K562 (cell line): Measurements from ENCODE around the gene PPP1R14B. TPM values are rescaled to one million over a fixed set of nuclear protein-coding genes. Genes with fewer than 3 reads are reported as not detected.

Experiments used
- ATAC-seq: fragments of 200-7000 bp; cut with Tn5 transposase; 3 replicates; pipeline ENCODE4 v1.9.1; 2020; ENCODE audit warnings: moderate library complexity
- BruUV-seq: library from RNA; stranded (reverse); fragments of 400-500 nt; replicated peaks from 2 replicates; lab custom pipeline; 2021; lab: Mats Ljungman, UMichigan
- CTCF ChIA-PET: fragments of 300-600 bp; formaldehyde crosslinking; extraction: SDS; loops from one replicate; lab custom pipeline; 2021; ENCODE audit warnings: low intra/inter-chr PET ratio; lab: Yijun Ruan, JAX
- POLR2A ChIA-PET: fragments of 300-600, 350-650 bp; sonication (Branson Sonifier 250); formaldehyde crosslinking; extraction: SDS; loops from one replicate; lab custom pipeline; 2021; ENCODE audit warnings: antibody characterized with exemption, inconsistent platforms; lab: Yijun Ruan, JAX
- DNase-seq, 4 experiments: peaks; one replicate each; pipeline versions ENCODE4 v3.0.0 to v3.0.0-alpha.2; 2011 to 2018; ENCODE audit warnings: low spot score in 3 of 4, mixed read lengths in 3 of 4; ENCODE audit errors: extremely low read depth in 1 of 4
- FAIRE-seq: peaks from 2 replicates; lab custom pipeline; 2011; peaks lifted over from hg19 to GRCh38; lab: Jason Lieb, UNC
- H2AFZ ChIP-seq: 2 replicates; pipeline ENCODE4 v1.6.0; 2011; ENCODE audit warnings: low read depth, low read length, control low read depth, inconsistent platforms
- H3K27ac ChIP-seq: fragments of 200-600 bp; 3 replicates; pipeline ENCODE4 v1.8.0; 2011; ENCODE audit warnings: low read depth, mild to moderate bottlenecking, control low read depth, inconsistent platforms, low read length, moderate library complexity, mixed read lengths; ENCODE audit errors: extremely low read depth
- H3K27me3 ChIP-seq, 2 experiments: fragments of 300-600 bp in 1 of 2; 2 replicates in 1 of 2; 3 replicates in 1 of 2; pipeline versions ENCODE4 v1.6.0 to v1.8.0; 2011; ENCODE audit warnings: inconsistent platforms in 2 of 2, low read length in 2 of 2, mild to moderate bottlenecking in 1 of 2, mixed read lengths in 1 of 2, moderate library complexity in 1 of 2; ENCODE audit not compliant: control insufficient read depth in 2 of 2, insufficient read depth in 2 of 2
- H3K36me3 ChIP-seq: fragments of 300-600 bp; 3 replicates; pipeline ENCODE4 v1.8.0; 2011; ENCODE audit warnings: mild to moderate bottlenecking, low read length, inconsistent platforms; ENCODE audit not compliant: control insufficient read depth, insufficient read depth
- H3K4me1 ChIP-seq, 2 experiments: fragments of 200-600 bp in 1 of 2; replicated peaks in 1 of 2; 2 replicates in 1 of 2; 3 replicates in 1 of 2; pipeline versions ENCODE4 v1.5.1 to v1.8.0; 2011; ENCODE audit warnings: inconsistent platforms in 2 of 2, low read length in 2 of 2, mild to moderate bottlenecking in 1 of 2, mixed read lengths in 1 of 2, moderate library complexity in 1 of 2; ENCODE audit not compliant: control insufficient read depth in 2 of 2, insufficient read depth in 2 of 2
- H3K4me2 ChIP-seq: 2 replicates; pipeline ENCODE4 v1.6.1; 2011; ENCODE audit warnings: low read length, control low read depth, inconsistent platforms, mixed read lengths; ENCODE audit not compliant: insufficient read depth
- H3K4me3 ChIP-seq: fragments of 200-600 bp; sonication (generic), shearing (Covaris generic); 2 replicates; pipeline ENCODE4 v1.5.1; 2016; ENCODE audit warnings: control low read depth, inconsistent platforms
- H3K79me2 ChIP-seq: fragments of 200-600 bp; 3 replicates; pipeline ENCODE4 v1.8.0; 2011; ENCODE audit warnings: low read length, inconsistent platforms; ENCODE audit not compliant: control insufficient read depth, insufficient read depth
- H3K9ac ChIP-seq, 2 experiments: 2 replicates each; pipeline versions ENCODE4 v1.6.0 to v1.6.1; 2011; ENCODE audit warnings: low read depth in 2 of 2, low read length in 2 of 2, control low read depth in 1 of 2, inconsistent platforms in 1 of 2, mild to moderate bottlenecking in 1 of 2, mixed read lengths in 1 of 2; ENCODE audit not compliant: insufficient read depth in 1 of 2
- H3K9me1 ChIP-seq: one replicate; pipeline ENCODE4 v1.6.0; 2011; ENCODE audit warnings: inconsistent platforms, mild to moderate bottlenecking, low read length, moderate library complexity; ENCODE audit not compliant: control insufficient read depth, insufficient read depth
- H3K9me3 ChIP-seq: replicated peaks from 2 replicates; pipeline ENCODE4 v1.5.1; 2011; ENCODE audit warnings: low read depth, low read length, inconsistent platforms; ENCODE audit not compliant: control insufficient read depth, insufficient read depth
- H4K20me1 ChIP-seq: replicated peaks from 2 replicates; pipeline ENCODE4 v1.6.1; 2011; ENCODE audit warnings: low read length, inconsistent platforms, mixed read lengths; ENCODE audit not compliant: control insufficient read depth, insufficient read depth
- BCOR ChIP-seq: fragments of 450-650 bp; IDR thresholded peaks from 2 replicates; pipeline ENCODE4 v1.6.1; 2016
- BRD9 ChIP-seq: fragments of 450-650 bp; IDR thresholded peaks from 2 replicates; pipeline ENCODE4 v1.6.1; 2018; ENCODE audit warnings: low read depth; ENCODE audit not compliant: partially characterized antibody
- CBX3 ChIP-seq, 2 experiments: IDR thresholded peaks; 1 replicate in 1 of 2; 2 replicates in 1 of 2; pipeline ENCODE4 v1.6.1; 2012; ENCODE audit warnings: inconsistent platforms in 2 of 2, low read length in 2 of 2, borderline replicate concordance in 1 of 2, control low read depth in 1 of 2
- CBX5 ChIP-seq: IDR thresholded peaks from 2 replicates; pipeline ENCODE4 v1.6.1; 2014; ENCODE audit warnings: low read depth, borderline replicate concordance
- FOXK1 ChIP-seq: sonication (generic); formaldehyde crosslinking; IDR thresholded peaks from 2 replicates; pipeline ENCODE4 v1.8.0; 2022; ENCODE audit warnings: missing genetic modification reagents, mild to moderate bottlenecking, borderline replicate concordance
- GATA2 ChIP-seq: sonication (generic); formaldehyde crosslinking; IDR thresholded peaks from 2 replicates; pipeline ENCODE4 v1.4.0; 2020; ENCODE audit warnings: mild to moderate bottlenecking, missing genetic modification reagents
- HDAC1 ChIP-seq, 2 experiments: fragments of 450-650 bp; IDR thresholded peaks; 2 replicates each; pipeline ENCODE4 v1.6.1; 2016 to 2017; ENCODE audit warnings: inconsistent platforms in 1 of 2, mild to moderate bottlenecking in 1 of 2, moderate library complexity in 1 of 2
- HDAC2 ChIP-seq: fragments of 450-650 bp; IDR thresholded peaks from 2 replicates; pipeline ENCODE4 v1.6.1; 2016; ENCODE audit warnings: mild to moderate bottlenecking
- MEF2D ChIP-seq: conservative IDR thresholded peaks from 2 replicates; pipeline ENCODE4 v1.6.1; 2016; ENCODE audit warnings: low read depth, missing genetic modification characterization, missing compliant biosample characterization
- NFIC ChIP-seq: fragments of 450-650 bp; IDR thresholded peaks from 2 replicates; pipeline ENCODE4 v1.6.1; 2017; ENCODE audit warnings: mild to moderate bottlenecking, inconsistent platforms
- PHF20 ChIP-seq: fragments of 450-650 bp; IDR thresholded peaks from 2 replicates; pipeline ENCODE4 v1.6.1; 2018; ENCODE audit not compliant: partially characterized antibody
- PML ChIP-seq: IDR thresholded peaks from 2 replicates; pipeline ENCODE4 v1.6.1; 2012; ENCODE audit warnings: low read length, inconsistent platforms
- RREB1 ChIP-seq: fragments of 250-450 bp; sonication (Bioruptor Pico); IDR thresholded peaks from 2 replicates; pipeline ENCODE4 v1.4.0; 2020
- SIN3A ChIP-seq, 2 experiments: fragments of 150-350 bp in 1 of 2; IDR thresholded peaks; 2 replicates each; pipeline ENCODE4 v1.6.1; 2011 to 2016; ENCODE audit warnings: borderline replicate concordance in 2 of 2, low read depth in 2 of 2, low read length in 2 of 2, mild to moderate bottlenecking in 2 of 2, moderate library complexity in 2 of 2; ENCODE audit not compliant: control insufficient read depth in 1 of 2
- SMARCA5 ChIP-seq: fragments of 450-650 bp; IDR thresholded peaks from 2 replicates; pipeline ENCODE4 v1.6.1; 2016
- ZFP36 ChIP-seq: fragments of 150-350 bp; IDR thresholded peaks from 2 replicates; pipeline ENCODE4 v1.6.1; 2018; ENCODE audit warnings: low read length, low read depth; ENCODE audit not compliant: partially characterized antibody
- ZFX ChIP-seq: sonication (generic); formaldehyde crosslinking; IDR thresholded peaks from 2 replicates; pipeline ENCODE4 v1.8.0; 2022; ENCODE audit warnings: mild to moderate bottlenecking, missing genetic modification reagents, moderate library complexity
- WGBS: fragments of 100-300 bp; shearing (Covaris generic); methylation state at CpG from one replicate; pipeline ENCODE4 v1.1.6; 2016; ENCODE audit warnings: low coverage, mixed read lengths; ENCODE audit not compliant: insufficient coverage; ENCODE audit errors: missing lambda C conversion rate; 5-methylcytosine and 5-hydroxymethylcytosine counted together
- in situ Hi-C: fragments of 300-500 bp; cut with MboI; formaldehyde crosslinking; loops from 4 replicates; pipeline ENCODE4 v1.15.0; 2018; ENCODE audit warnings: inconsistent platforms, mixed read lengths
- intact Hi-C: fragments of 100-400 bp; cut with micrococcal nuclease; formaldehyde crosslinking; loops from 2 replicates; pipeline ENCODE4 v1.14.2; 2022
- polyA plus RNA-seq, 8 experiments: library from polyadenylated mRNA; depleted of rRNA in 4 of 8; stranded (reverse) in 5 of 8; unstranded in 3 of 8; fragments of >200 nt; fragmentation: Nextera tagmentation in 2 of 8; fragmentation: Illumina TruSeq in 1 of 8; extraction: Ambion mirVana in 2 of 8; extraction: Trizol in 1 of 8; gene quantifications; 2 replicates each; pipeline versions ENCODE4 v1.2.1 to v1.2.3, GENCODE V29; 2011 to 2014; ENCODE audit warnings: inconsistent platforms in 1 of 8, missing spikeins in 1 of 8
- total RNA-seq, 7 experiments: library from RNA; depleted of rRNA in 6 of 7; stranded (reverse); fragments of >200 nt in 6 of 7; fragmentation: Illumina TruSeq in 2 of 7; extraction: Trizol in 2 of 7; gene quantifications; 2 replicates each; pipeline versions ENCODE4 v1.2.1 to v1.2.3, GENCODE V29; 2011 to 2021; ENCODE audit warnings: low replicate concordance in 1 of 7

PPP1R14B gene
- total and polyA plus RNA-seq, 9 of the 15 experiments (the other 6 are each of a cell fraction or from before 2014, with no cell fraction given): 7.7 to 566 (median 212) TPM

- Histone ChIP-seq H3K79me2 (peaks cover 43% of the 10 kb centered on the region), H3K27me3 (no peaks in the 10 kb centered on the region), H3K9me1 (no peaks in the 10 kb centered on the region), H3K4me1 (peaks cover 30 to 89% of the 10 kb centered on the region in 2 experiments), H2AFZ (no peak overlapping the region), H3K9me3 (no peaks in the 10 kb centered on the region), H3K4me2 (no peak overlapping the region), H3K36me3 (peaks cover 32% of the 10 kb centered on the region; the same call in 1 of the 3 replicates), H3K9ac (peak overlapping the region in 1 of 2 experiments; percentile 95; a peak in 2 of 4 replicates), H4K20me1 (peaks cover 7% of the 10 kb centered on the region), H3K4me3 (no peak overlapping the region), H3K27ac (no peak overlapping the region; the same call in 2 of the 3 replicates)
- WGBS: 51% methylated on average over 6 of the region's 8 CpGs
- DNase-seq: peak in 1 of 4 experiments; percentile 32
- in situ Hi-C loops (no loop called here), intact Hi-C loops (loop anchor here (10.0 kb wide), 1 partner anchor 55 kb away; the partner anchor contains the start of genes CATSPERZ and ESRRA)
- ATAC-seq: no peak
- ChIA-PET CTCF (no interaction called here), POLR2A (interaction anchor here (0.5 to 7.8 kb wide), 7 partner anchors 8 to 613 kb away, joined by 3 to 58 read pairs (median 3); partner anchors contain the start of gene FERMT3)
- no TSS peak for BruUV-seq
- FAIRE-seq: peak; percentile 19
- TF ChIP-seq HDAC2: peak; percentile 89
- no peak for TF ChIP-seq FOXK1 (CRISPR knock-in tag)
- peak; percentile 37 to 74; a peak in 2 of 4 replicates for TF ChIP-seq HDAC1 (IDR thresholded peaks at IDR 0.05)
- 0 out of 2 replicates have a peak, but pooled peaks have one; percentile 19 for TF ChIP-seq NFIC
- peak; percentile 84 for TF ChIP-seq BRD9
- TF ChIP-seq SIN3A (IDR thresholded peaks at IDR 0.05; ENCODE audit: borderline replicate concordance in 2 of 2, control insufficient read depth in 1 of 2, low read depth in 2 of 2, low read length in 2 of 2): no peak
- TF ChIP-seq MEF2D (tag): no peak
- TF ChIP-seq CBX3 (IDR thresholded peaks at IDR 0.05; ENCODE audit: borderline replicate concordance in 1 of 2, low read length in 2 of 2): peak in 1 of 2 experiments; percentile 62; a peak in 1 of 3 replicates
- TF ChIP-seq RREB1 (CRISPR knock-in tag): no peak
- TF ChIP-seq BCOR: peak; percentile 99
- no peak for TF ChIP-seq CBX5
- peak; percentile 94 for TF ChIP-seq SMARCA5
- TF ChIP-seq ZFX (CRISPR knock-in tag): 0 out of 2 replicates have a peak, but pooled peaks have one; percentile 24
- peak; percentile 97 for TF ChIP-seq ZFP36
- TF ChIP-seq PHF20: peak; percentile 14
- TF ChIP-seq GATA2 (CRISPR knock-in tag): peak; percentile 82
- TF ChIP-seq PML: no peak
Observed at GRCh38 chr11:64249563-64250414, 3.0 kb upstream of the PPP1R14B start.
